ENCODE data around the gene RRH. TPM values are rescaled to one million over a fixed set of nuclear protein-coding genes. Genes with fewer than 3 reads are reported as not detected.

RRH gene
- total and polyA plus RNA-seq, 2 donors from 2014 or later: 0.37 to 0.44 TPM

DNA sequence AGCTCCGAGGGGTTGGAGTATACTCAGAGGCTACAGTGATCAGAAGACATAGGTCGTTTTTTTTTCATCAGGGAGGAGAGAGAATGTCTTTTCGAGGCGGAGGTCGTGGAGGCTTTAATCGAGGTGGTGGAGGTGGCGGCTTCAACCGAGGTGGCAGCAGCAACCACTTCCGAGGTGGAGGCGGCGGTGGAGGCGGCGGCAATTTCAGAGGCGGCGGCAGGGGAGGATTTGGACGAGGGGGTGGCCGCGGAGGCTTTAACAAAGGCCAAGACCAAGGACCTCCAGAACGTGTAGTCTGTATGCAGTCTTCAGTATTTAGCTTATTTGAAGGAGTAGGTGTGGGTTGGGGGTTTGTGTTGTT lies 11.7 kb upstream of the RRH start:
- FAIRE-seq: no peak
- peak in 1 of 5 donors; percentile 10 for DNase-seq
- TF ChIP-seq, protein P1, sequence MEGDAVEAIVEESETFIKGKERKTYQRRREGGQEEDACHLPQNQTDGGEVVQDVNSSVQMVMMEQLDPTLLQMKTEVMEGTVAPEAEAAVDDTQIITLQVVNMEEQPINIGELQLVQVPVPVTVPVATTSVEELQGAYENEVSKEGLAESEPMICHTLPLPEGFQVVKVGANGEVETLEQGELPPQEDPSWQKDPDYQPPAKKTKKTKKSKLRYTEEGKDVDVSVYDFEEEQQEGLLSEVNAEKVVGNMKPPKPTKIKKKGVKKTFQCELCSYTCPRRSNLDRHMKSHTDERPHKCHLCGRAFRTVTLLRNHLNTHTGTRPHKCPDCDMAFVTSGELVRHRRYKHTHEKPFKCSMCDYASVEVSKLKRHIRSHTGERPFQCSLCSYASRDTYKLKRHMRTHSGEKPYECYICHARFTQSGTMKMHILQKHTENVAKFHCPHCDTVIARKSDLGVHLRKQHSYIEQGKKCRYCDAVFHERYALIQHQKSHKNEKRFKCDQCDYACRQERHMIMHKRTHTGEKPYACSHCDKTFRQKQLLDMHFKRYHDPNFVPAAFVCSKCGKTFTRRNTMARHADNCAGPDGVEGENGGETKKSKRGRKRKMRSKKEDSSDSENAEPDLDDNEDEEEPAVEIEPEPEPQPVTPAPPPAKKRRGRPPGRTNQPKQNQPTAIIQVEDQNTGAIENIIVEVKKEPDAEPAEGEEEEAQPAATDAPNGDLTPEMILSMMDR (IDR thresholded peaks at IDR 0.05; ENCODE audit: borderline replicate concordance, extremely low read depth, insufficient read depth): no peak
- intact Hi-C loops (cut with DNase I): no loop called here
- H3K9me3 ChIP-seq (ENCODE audit: control insufficient read depth in 2 of 3, insufficient read depth in 1 of 3, low read length in 3 of 3): no peaks in the 10 kb centered on the region
- peak overlapping the region; percentile 78 to 99 (median 86) for H3K9ac ChIP-seq (ENCODE audit: low read length in 3 of 3)
- peak overlapping the region; percentile 98 to 99 (median 99) for H3K4me3 ChIP-seq (ENCODE audit: low read length in 3 of 3)
- peak overlapping the region in 1 of 2 donors; percentile 80 for H3K27ac ChIP-seq (ENCODE audit: low read depth in 2 of 2, low read length in 2 of 2)
- no peaks in the 10 kb centered on the region for H3K27me3 ChIP-seq (ENCODE audit: control insufficient read depth, insufficient read depth, low read length)
- peaks cover 0 to 7% (median 3%) of the 10 kb centered on the region in 3 donors for H3K4me1 ChIP-seq (ENCODE audit: control insufficient read depth in 2 of 3, insufficient read depth in 2 of 3, low read depth in 1 of 3, low read length in 3 of 3)
- H3K36me3 ChIP-seq (ENCODE audit: control insufficient read depth in 2 of 3, insufficient read depth in 3 of 3, low read length in 3 of 3): peaks cover 4 to 5% (median 4%) of the 10 kb centered on the region in 3 donors

DNA sequence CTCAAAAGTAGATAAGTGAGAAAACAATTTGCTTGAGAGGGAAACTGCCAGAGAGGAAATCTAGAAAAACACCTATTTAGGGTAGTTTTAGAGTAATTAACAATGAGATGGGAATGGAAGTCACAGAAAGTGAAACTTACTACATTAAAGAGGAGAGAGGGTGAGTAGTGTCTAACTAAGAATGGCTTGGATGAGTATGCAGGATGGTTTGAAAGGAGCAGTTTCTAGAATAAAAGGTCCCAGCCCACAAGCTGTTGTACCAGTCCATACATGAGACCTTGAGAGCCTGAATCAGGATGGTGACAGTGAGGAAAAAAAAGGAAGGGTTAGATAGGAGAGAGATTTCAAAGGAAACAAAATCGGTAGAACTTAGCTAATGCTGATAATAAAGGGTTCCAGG lies 10.9 kb upstream of the RRH start:
- Histone ChIP-seq H3K36me3 (ENCODE audit: control insufficient read depth in 2 of 3, insufficient read depth in 3 of 3, low read length in 3 of 3) (peaks cover 4 to 5% (median 4%) of the 10 kb centered on the region in 3 donors), H3K27me3 (ENCODE audit: control insufficient read depth, insufficient read depth, low read length) (no peaks in the 10 kb centered on the region), H3K9me3 (ENCODE audit: control insufficient read depth in 2 of 3, insufficient read depth in 1 of 3, low read length in 3 of 3) (no peaks in the 10 kb centered on the region), H3K4me1 (ENCODE audit: control insufficient read depth in 2 of 3, insufficient read depth in 2 of 3, low read depth in 1 of 3, low read length in 3 of 3) (peaks cover 0 to 7% (median 3%) of the 10 kb centered on the region in 3 donors), H3K9ac (ENCODE audit: low read length in 3 of 3) (peak overlapping the region in 1 of 3 donors; percentile 86), H3K4me3 (ENCODE audit: low read length in 3 of 3) (peak overlapping the region in 1 of 3 donors; percentile 98), H3K27ac (ENCODE audit: low read depth in 2 of 2, low read length in 2 of 2) (no peak overlapping the region)
- TF ChIP-seq, protein P1 (IDR thresholded peaks at IDR 0.05; ENCODE audit: borderline replicate concordance, extremely low read depth, insufficient read depth): no peak
- FAIRE-seq (no peak), DNase-seq (no peak)
- intact Hi-C loops (cut with DNase I): no loop called here

DNA sequence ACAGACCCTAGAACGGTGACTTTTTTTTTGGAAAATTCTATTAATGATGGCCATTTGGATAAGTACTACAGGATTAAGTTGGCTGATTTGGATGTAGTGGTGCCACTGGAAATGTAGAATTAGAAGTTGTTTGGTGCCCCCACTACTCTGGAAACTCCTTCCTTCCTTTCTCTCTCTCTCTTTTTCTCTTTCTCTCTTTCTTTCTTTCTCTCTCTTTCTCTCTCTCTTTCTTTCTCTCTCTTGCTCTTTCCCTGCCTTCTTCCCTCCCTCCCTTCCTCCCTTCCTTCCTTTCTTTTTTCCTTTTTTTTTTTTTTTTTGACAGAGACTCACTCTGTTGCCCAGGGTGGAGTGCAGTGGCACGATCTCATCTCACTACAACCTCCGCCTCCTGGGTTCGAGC lies 9.5 kb upstream of the RRH start:
- FAIRE-seq: no peak

More for the DNA sequence above, 9.5 kb upstream of the RRH start:
- H3K36me3 ChIP-seq (ENCODE audit: control insufficient read depth in 2 of 3, insufficient read depth in 3 of 3, low read length in 3 of 3): peaks cover 6 to 9% (median 7%) of the 10 kb centered on the region in 3 donors
- H3K4me1 ChIP-seq (ENCODE audit: control insufficient read depth in 2 of 3, insufficient read depth in 2 of 3, low read depth in 1 of 3, low read length in 3 of 3): peaks cover 0 to 7% (median 3%) of the 10 kb centered on the region in 3 donors
- H3K27me3 ChIP-seq (ENCODE audit: control insufficient read depth, insufficient read depth, low read length): no peaks in the 10 kb centered on the region
- TF ChIP-seq, protein P1 (IDR thresholded peaks at IDR 0.05; ENCODE audit: borderline replicate concordance, extremely low read depth, insufficient read depth): no peak
- no peak overlapping the region for H3K9ac ChIP-seq (ENCODE audit: low read length in 3 of 3)
- H3K27ac ChIP-seq (ENCODE audit: low read depth in 2 of 2, low read length in 2 of 2): no peak overlapping the region
- no peak overlapping the region for H3K4me3 ChIP-seq (ENCODE audit: low read length in 3 of 3)
- intact Hi-C loops (cut with DNase I): no loop called here
- no peaks in the 10 kb centered on the region for H3K9me3 ChIP-seq (ENCODE audit: control insufficient read depth in 2 of 3, insufficient read depth in 1 of 3, low read length in 3 of 3)
- DNase-seq: no peak
